ENCODE results near the gene BOLA3.

- TF ChIP-seq CTCF (IDR thresholded peaks at IDR 0.05; ENCODE audit: extremely low read depth in 1 of 2, insufficient read depth in 1 of 2, low read depth in 1 of 2, low read length in 2 of 2) (no peak), FOS (IDR thresholded peaks at IDR 0.05; ENCODE audit: borderline replicate concordance, insufficient read depth, low read length) (no peak), POLR2A (IDR thresholded peaks at IDR 0.05; ENCODE audit: low read depth, low read length) (no peak)
These were observed 57.6 kb downstream of the BOLA3 start for GRCh38 chr2:74089816-74090745.
